GM23338 (cell line): ENCODE data around the gene RAP1GAP2. TPM values are rescaled to one million over a fixed set of nuclear protein-coding genes. Genes with fewer than 3 reads are reported as not detected.

Source experiments
- ATAC-seq: fragments of 200-7000 bp; cut with Tn5 transposase; 3 replicates; pipeline ENCODE4 v1.9.1; 2020
- DNase-seq: peaks from one replicate; pipeline ENCODE4 v3.0.0-alpha.2; 2015; ENCODE audit warnings: low spot score
- H2AFZ ChIP-seq: fragments of 200-600 bp; sonication (generic); 2 replicates; pipeline ENCODE4 v1.8.0; 2016; ENCODE audit warnings: antibody characterized with exemption, mild to moderate bottlenecking, moderate library complexity
- H3F3A ChIP-seq: fragments of 200-600 bp; sonication (generic); replicated peaks from 2 replicates; pipeline ENCODE4 v1.8.0; 2017; ENCODE audit warnings: antibody characterized with exemption, mixed run types, low read depth
- H3K27ac ChIP-seq: fragments of 200-600 bp; sonication (generic); 2 replicates; pipeline ENCODE4 v1.6.1; 2016; ENCODE audit warnings: low read depth
- H3K27me3 ChIP-seq: fragments of 200-600 bp; sonication (generic); 2 replicates; pipeline ENCODE4 v1.8.0; 2016; ENCODE audit warnings: mild to moderate bottlenecking, mixed run types, moderate library complexity; ENCODE audit not compliant: insufficient read depth
- H3K36me3 ChIP-seq: fragments of 200-600 bp; sonication (generic); 2 replicates; pipeline ENCODE4 v1.8.0; 2016; ENCODE audit warnings: mild to moderate bottlenecking; ENCODE audit not compliant: insufficient read depth
- H3K4me1 ChIP-seq: fragments of 200-600 bp; sonication (generic); 2 replicates; pipeline ENCODE4 v1.8.0; 2016; ENCODE audit warnings: mild to moderate bottlenecking, moderate library complexity; ENCODE audit not compliant: insufficient read depth
- H3K4me2 ChIP-seq: fragments of 200-600 bp; sonication (generic); 2 replicates; pipeline ENCODE4 v1.7.1; 2017; ENCODE audit warnings: mixed run types
- H3K4me3 ChIP-seq: fragments of 200-600 bp; sonication (generic); 2 replicates; pipeline ENCODE4 v1.6.1; 2016; ENCODE audit warnings: mixed run types
- H3K79me2 ChIP-seq: fragments of 200-600 bp; sonication (generic); replicated peaks from 2 replicates; pipeline ENCODE4 v1.8.0; 2017; ENCODE audit warnings: mild to moderate bottlenecking; ENCODE audit not compliant: insufficient read depth
- H3K9me2 ChIP-seq: fragments of 200-600 bp; sonication (generic); 2 replicates; pipeline ENCODE4 v1.8.0; 2017; ENCODE audit not compliant: insufficient read depth
- H4K20me1 ChIP-seq: fragments of 200-600 bp; sonication (generic); replicated peaks from 2 replicates; pipeline ENCODE4 v1.8.0; 2017; ENCODE audit warnings: mild to moderate bottlenecking; ENCODE audit not compliant: insufficient read depth
- H3K27ac Mint-ChIP-seq: 2 replicates; pipeline ENCODE4 v1.8.0; 2020; ENCODE audit warnings: inconsistent platforms, mild to moderate bottlenecking, moderate library complexity, mixed read lengths
- H3K27me3 Mint-ChIP-seq: 3 replicates; pipeline ENCODE4 v1.8.0; 2022; ENCODE audit warnings: low read depth, mild to moderate bottlenecking, moderate library complexity, mixed read lengths, inconsistent platforms; ENCODE audit not compliant: insufficient read depth, poor library complexity
- H3K36me3 Mint-ChIP-seq: 3 replicates; pipeline ENCODE4 v1.8.0; 2021; ENCODE audit warnings: low read depth, mild to moderate bottlenecking, inconsistent platforms, moderate library complexity, mixed read lengths
- H3K4me1 Mint-ChIP-seq: 3 replicates; pipeline ENCODE4 v1.8.0; 2020; ENCODE audit warnings: mild to moderate bottlenecking, inconsistent platforms, mixed read lengths
- H3K4me3 Mint-ChIP-seq: 3 replicates; pipeline ENCODE4 v1.8.0; 2021; ENCODE audit warnings: moderate library complexity, mild to moderate bottlenecking, inconsistent platforms, mixed read lengths
- H3K9me3 Mint-ChIP-seq: 3 replicates; pipeline ENCODE4 v1.8.0; 2020; ENCODE audit warnings: moderate library complexity, mild to moderate bottlenecking, inconsistent platforms, mixed read lengths
- CTCF ChIP-seq, 2 experiments: fragments of 200-600 bp in 1 of 2; sonication (generic) in 1 of 2; conservative IDR thresholded peaks; 2 replicates each; pipeline versions ENCODE4 v1.5.1 to v1.6.1; 2016 to 2017; ENCODE audit warnings: antibody characterized with exemption in 2 of 2, low read depth in 2 of 2, mild to moderate bottlenecking in 2 of 2, moderate library complexity in 1 of 2
- ETS1 ChIP-seq: IDR thresholded peaks from 2 replicates; pipeline ENCODE4 v1.6.1; 2016; ENCODE audit warnings: antibody characterized with exemption
- EZH2 ChIP-seq: fragments of 200-600 bp; sonication (generic); IDR thresholded peaks from one replicate; pipeline ENCODE4 v1.8.0; 2017; ENCODE audit warnings: antibody characterized with exemption, mild to moderate bottlenecking, low read depth; ENCODE audit not compliant: unreplicated experiment
- JUNB ChIP-seq: IDR thresholded peaks from one replicate; pipeline ENCODE4 v1.6.1; 2016; ENCODE audit warnings: antibody characterized with exemption; ENCODE audit not compliant: unreplicated experiment
- POLR2AphosphoS5 ChIP-seq: IDR thresholded peaks from 2 replicates; pipeline ENCODE4 v1.6.1; 2016; ENCODE audit warnings: antibody characterized with exemption, low read depth
- REST ChIP-seq: IDR thresholded peaks from one replicate; pipeline ENCODE4 v1.6.1; 2018; ENCODE audit warnings: antibody characterized with exemption; ENCODE audit not compliant: unreplicated experiment
- ZNF114 ChIP-seq: fragments of 250-450 bp; sonication (Bioruptor Pico); IDR thresholded peaks from 2 replicates; pipeline ENCODE4 v1.5.0; 2020; ENCODE audit warnings: mild to moderate bottlenecking, moderate library complexity
- polyA plus RNA-seq: library from polyadenylated mRNA; unstranded; fragments of >200 nt; fragmentation: Nextera tagmentation; extraction: Ambion mirVana; gene quantifications from 2 replicates; pipeline ENCODE4 v1.2.1, GENCODE V29; 2016
- total RNA-seq: library from RNA; depleted of rRNA; stranded (reverse); fragments of >200 nt; shearing (Covaris generic); gene quantifications from 2 replicates; pipeline ENCODE4 v1.2.3, GENCODE V29; 2014

The RAP1GAP2 gene
- total and polyA plus RNA-seq, 2 experiments from 2014 or later, result 17.8 to 46.1 TPM

GRCh38 chr17:2835780-2836179 lies 39.5 kb downstream of the RAP1GAP2 start:
- no peak overlapping the region for H3K27ac Mint-ChIP-seq
- H3K27ac ChIP-seq, result no peak overlapping the region
- H3K79me2 ChIP-seq, result no peaks in the 10 kb centered on the region
- no peaks in the 10 kb centered on the region for H3K36me3 Mint-ChIP-seq
- no peak overlapping the region for H2AFZ ChIP-seq
- H3K36me3 ChIP-seq, result no peaks in the 10 kb centered on the region
- no peaks in the 10 kb centered on the region for H3K27me3 ChIP-seq
- H3K4me1 Mint-ChIP-seq, result no peaks in the 10 kb centered on the region
- no peaks in the 10 kb centered on the region for H3K9me2 ChIP-seq
- no peak overlapping the region for H3K4me2 ChIP-seq
- H4K20me1 ChIP-seq, result no peaks in the 10 kb centered on the region
- no peak for ATAC-seq
- no peak overlapping the region for H3K4me3 ChIP-seq
- TF ChIP-seq EZH2 (no peak), POLR2AphosphoS5 (no peak), JUNB (no peak), REST (no peak), ETS1 (no peak), ZNF114 (CRISPR knock-in tag) (no peak)
- no peaks in the 10 kb centered on the region for H3F3A ChIP-seq
- H3K27me3 Mint-ChIP-seq, result peaks cover 11% of the 10 kb centered on the region
- no peaks in the 10 kb centered on the region for H3K4me1 ChIP-seq
- H3K9me3 Mint-ChIP-seq, result no peaks in the 10 kb centered on the region
- H3K4me3 Mint-ChIP-seq, result no peak overlapping the region
- DNase-seq, result no peak

- Histone ChIP-seq H3K4me3 (no peak overlapping the region), H3K79me2 (no peaks in the 10 kb centered on the region), H3K9me2 (no peaks in the 10 kb centered on the region), H3K27me3 (no peaks in the 10 kb centered on the region), H3K4me1 (no peaks in the 10 kb centered on the region), H3K36me3 (no peaks in the 10 kb centered on the region), H4K20me1 (no peaks in the 10 kb centered on the region), H3K27ac (no peak overlapping the region), H3K4me2 (no peak overlapping the region), H3F3A (no peaks in the 10 kb centered on the region), H2AFZ (no peak overlapping the region)
- peak; percentile 40 for DNase-seq
- Mint-ChIP-seq H3K4me3 (no peak overlapping the region), H3K27me3 (peaks cover 7% of the 10 kb centered on the region), H3K4me1 (no peaks in the 10 kb centered on the region), H3K9me3 (no peaks in the 10 kb centered on the region), H3K27ac (no peak overlapping the region), H3K36me3 (no peaks in the 10 kb centered on the region)
- peak; percentile 81 for ATAC-seq
- TF ChIP-seq CTCF (conservative IDR thresholded peaks at IDR 0.05; ENCODE audit: low read depth in 2 of 2) (peak in 1 of 2 experiments; percentile 35; a peak in 3 of 4 replicates), REST (no peak)
These were observed 40.9 kb downstream of the RAP1GAP2 start for GRCh38 chr17:2837147-2837561.
